Caco-2 (cell line): ENCODE measurements around the gene PPFIA4. TPM values are rescaled to one million over a fixed set of nuclear protein-coding genes. Genes with fewer than 3 reads are reported as not detected.

ENCODE experiments used
- BruUV-seq: library from RNA; stranded (reverse); fragments of 400-500 nt; replicated peaks from 2 replicates; lab custom pipeline; 2021; lab: Mats Ljungman, UMichigan
- CTCF ChIA-PET: fragments of 300-600 bp; sonication (Branson Sonifier 250); formaldehyde crosslinking; loops from one replicate; lab custom pipeline; 2022; ENCODE audit warnings: antibody characterized with exemption; lab: Charles Lee
- POLR2A ChIA-PET: fragments of 300-600 bp; sonication (Branson Sonifier 250); formaldehyde crosslinking; loops from one replicate; lab custom pipeline; 2022; ENCODE audit warnings: antibody characterized with exemption; lab: Charles Lee
- DNase-seq, 2 experiments: peaks; one replicate each; pipeline versions ENCODE4 v3.0.0 to v3.0.0-alpha.2; 2020 to 2022
- H3K27me3 ChIP-seq: replicated peaks from 2 replicates; pipeline ENCODE4 v1.6.0; 2011; ENCODE audit warnings: low read length; ENCODE audit not compliant: control insufficient read depth, insufficient read depth
- H3K36me3 ChIP-seq: 2 replicates; pipeline ENCODE4 v1.5.1; 2011; ENCODE audit warnings: low read length; ENCODE audit not compliant: control insufficient read depth, insufficient read depth
- H3K4me1 ChIP-seq: fragments of 250-450 bp; sonication (Bioruptor Pico); 2 replicates; pipeline ENCODE4 v1.5.1; 2020; ENCODE audit warnings: mild to moderate bottlenecking
- H3K4me3 ChIP-seq: 2 replicates; pipeline ENCODE4 v1.5.1; 2011; ENCODE audit warnings: low read depth, mild to moderate bottlenecking, control low read depth, low read length
- H3K9me3 ChIP-seq: fragments of 250-450 bp; sonication (Bioruptor Pico); 2 replicates; pipeline ENCODE4 v1.5.1; 2020; ENCODE audit warnings: mild to moderate bottlenecking, moderate library complexity
- H3K27ac Mint-ChIP-seq: one replicate; pipeline ENCODE4 v1.8.0; 2022; ENCODE audit warnings: mixed read lengths; ENCODE audit not compliant: unreplicated experiment
- H3K27me3 Mint-ChIP-seq: one replicate; pipeline ENCODE4 v1.8.0; 2022; ENCODE audit warnings: mixed read lengths; ENCODE audit not compliant: insufficient read depth, unreplicated experiment
- H3K36me3 Mint-ChIP-seq: one replicate; pipeline ENCODE4 v1.8.0; 2022; ENCODE audit warnings: mild to moderate bottlenecking, mixed read lengths; ENCODE audit not compliant: insufficient read depth, unreplicated experiment
- H3K4me1 Mint-ChIP-seq: one replicate; pipeline ENCODE4 v1.8.0; 2022; ENCODE audit warnings: low read depth, mixed read lengths; ENCODE audit not compliant: unreplicated experiment
- H3K4me3 Mint-ChIP-seq: one replicate; pipeline ENCODE4 v1.8.0; 2022; ENCODE audit warnings: mild to moderate bottlenecking, moderate library complexity, mixed read lengths; ENCODE audit not compliant: unreplicated experiment
- H3K9me3 Mint-ChIP-seq: one replicate; pipeline ENCODE4 v1.8.0; 2022; ENCODE audit warnings: mixed read lengths; ENCODE audit not compliant: unreplicated experiment
- intact Hi-C: fragments of 100-400 bp; cut with micrococcal nuclease; formaldehyde crosslinking; loops from one replicate; pipeline ENCODE4 v1.10.0; 2022; ENCODE audit not compliant: unreplicated experiment
- total RNA-seq: library from RNA; stranded (reverse); gene quantifications from 2 replicates; pipeline ENCODE4 v1.2.3, GENCODE V29; 2022
- TF ChIP-seq, protein P1 (sequence below), 2 experiments: fragments of 200-600 bp in 1 of 2; IDR thresholded peaks; 1 replicate in 1 of 2; 2 replicates in 1 of 2; pipeline versions ENCODE4 v1.5.1 to v1.8.0; 2011 to 2022; ENCODE audit warnings: antibody characterized with exemption in 1 of 2, control low read depth in 1 of 2, inconsistent platforms in 1 of 2, low read depth in 1 of 2, low read length in 1 of 2, mild to moderate bottlenecking in 1 of 2, moderate library complexity in 1 of 2; ENCODE audit not compliant: insufficient read depth in 1 of 2, severe bottlenecking in 1 of 2, unreplicated experiment in 1 of 2

The PPFIA4 gene
- total RNA-seq, 1 experiment from 2014 or later, result 9.4 TPM

GRCh38 chr1:203052601-203053000, 26.3 kb downstream of the PPFIA4 start:
- Histone ChIP-seq H3K36me3 (no peaks in the 10 kb centered on the region), H3K9me3 (no peaks in the 10 kb centered on the region), H3K4me1 (no peaks in the 10 kb centered on the region), H3K27me3 (no peaks in the 10 kb centered on the region), H3K4me3 (no peak overlapping the region)
- Mint-ChIP-seq H3K9me3 (no peaks in the 10 kb centered on the region), H3K27ac (no peak overlapping the region), H3K36me3 (peaks cover 4% of the 10 kb centered on the region), H3K27me3 (no peaks in the 10 kb centered on the region), H3K4me3 (no peak overlapping the region), H3K4me1 (peaks cover under 1% of the 10 kb centered on the region)
- ChIA-PET CTCF (interaction anchor here (1.1 kb wide), 1 partner anchor 12 kb away, joined by 5 read pairs; no protein-coding TSS in a partner anchor), POLR2A (no interaction called here)
- intact Hi-C loops, result no loop called here
- TF ChIP-seq, protein P1, sequence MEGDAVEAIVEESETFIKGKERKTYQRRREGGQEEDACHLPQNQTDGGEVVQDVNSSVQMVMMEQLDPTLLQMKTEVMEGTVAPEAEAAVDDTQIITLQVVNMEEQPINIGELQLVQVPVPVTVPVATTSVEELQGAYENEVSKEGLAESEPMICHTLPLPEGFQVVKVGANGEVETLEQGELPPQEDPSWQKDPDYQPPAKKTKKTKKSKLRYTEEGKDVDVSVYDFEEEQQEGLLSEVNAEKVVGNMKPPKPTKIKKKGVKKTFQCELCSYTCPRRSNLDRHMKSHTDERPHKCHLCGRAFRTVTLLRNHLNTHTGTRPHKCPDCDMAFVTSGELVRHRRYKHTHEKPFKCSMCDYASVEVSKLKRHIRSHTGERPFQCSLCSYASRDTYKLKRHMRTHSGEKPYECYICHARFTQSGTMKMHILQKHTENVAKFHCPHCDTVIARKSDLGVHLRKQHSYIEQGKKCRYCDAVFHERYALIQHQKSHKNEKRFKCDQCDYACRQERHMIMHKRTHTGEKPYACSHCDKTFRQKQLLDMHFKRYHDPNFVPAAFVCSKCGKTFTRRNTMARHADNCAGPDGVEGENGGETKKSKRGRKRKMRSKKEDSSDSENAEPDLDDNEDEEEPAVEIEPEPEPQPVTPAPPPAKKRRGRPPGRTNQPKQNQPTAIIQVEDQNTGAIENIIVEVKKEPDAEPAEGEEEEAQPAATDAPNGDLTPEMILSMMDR (IDR thresholded peaks at IDR 0.05; ENCODE audit: insufficient read depth in 1 of 2, low read depth in 1 of 2, low read length in 1 of 2, severe bottlenecking in 1 of 2, unreplicated experiment in 1 of 2), result no peak
- DNase-seq, result no peak
- BruUV-seq, result no TSS peak

DNA sequence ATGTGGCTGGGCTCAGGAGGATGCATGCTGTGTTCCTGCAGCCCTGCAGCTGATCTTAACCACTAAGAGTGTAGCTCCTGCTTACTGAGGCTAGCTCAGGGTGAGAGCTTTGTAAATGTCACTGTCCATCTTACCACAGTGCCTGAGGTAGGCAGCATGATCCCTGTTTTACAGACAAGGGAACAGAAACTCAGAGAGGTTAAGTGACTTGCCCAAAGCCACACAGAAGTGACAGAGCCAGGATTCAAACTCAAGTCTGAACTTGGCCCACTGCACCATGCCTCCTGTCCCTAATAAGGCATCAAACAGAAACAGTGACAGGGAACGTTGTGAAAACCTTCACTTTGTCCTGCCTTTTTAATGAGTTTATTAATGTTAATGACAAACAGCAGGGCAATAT, 27.9 kb downstream of the PPFIA4 start:
- POLR2A ChIA-PET, result no interaction called here
- Histone ChIP-seq H3K4me1 (no peaks in the 10 kb centered on the region), H3K27me3 (no peaks in the 10 kb centered on the region), H3K36me3 (no peaks in the 10 kb centered on the region), H3K4me3 (no peak overlapping the region), H3K9me3 (no peaks in the 10 kb centered on the region)
- TF ChIP-seq, protein P1 (IDR thresholded peaks at IDR 0.05; ENCODE audit: insufficient read depth in 1 of 2, low read depth in 1 of 2, low read length in 1 of 2, severe bottlenecking in 1 of 2, unreplicated experiment in 1 of 2), result no peak
- CTCF ChIA-PET, result interaction anchor here (0.5 to 0.9 kb wide), 4 partner anchors 13 to 215 kb away, joined by 3 to 8 read pairs (median 4); no protein-coding TSS in a partner anchor
- Mint-ChIP-seq H3K27me3 (no peaks in the 10 kb centered on the region), H3K36me3 (peaks cover 4% of the 10 kb centered on the region), H3K4me1 (peaks cover 8% of the 10 kb centered on the region), H3K9me3 (no peaks in the 10 kb centered on the region), H3K27ac (no peak overlapping the region), H3K4me3 (no peak overlapping the region)
- intact Hi-C loops, result no loop called here
- DNase-seq, result no peak
- BruUV-seq, result no TSS peak

GRCh38 chr1:203054642-203055041, 28.4 kb downstream of the PPFIA4 start:
- no TSS peak for BruUV-seq
- TF ChIP-seq, protein P1 (IDR thresholded peaks at IDR 0.05; ENCODE audit: insufficient read depth in 1 of 2, low read depth in 1 of 2, low read length in 1 of 2, severe bottlenecking in 1 of 2, unreplicated experiment in 1 of 2), result no peak
- Histone ChIP-seq H3K4me1 (no peaks in the 10 kb centered on the region), H3K36me3 (no peaks in the 10 kb centered on the region), H3K27me3 (no peaks in the 10 kb centered on the region), H3K4me3 (no peak overlapping the region), H3K9me3 (no peaks in the 10 kb centered on the region)
- DNase-seq, result no peak
- H3K4me3 Mint-ChIP-seq, result no peak overlapping the region
- peaks cover 4% of the 10 kb centered on the region for H3K36me3 Mint-ChIP-seq
- H3K27me3 Mint-ChIP-seq, result no peaks in the 10 kb centered on the region
- ChIA-PET POLR2A (no interaction called here), CTCF (interaction anchor here (0.5 to 0.9 kb wide), 4 partner anchors 13 to 215 kb away, joined by 3 to 8 read pairs (median 4); no protein-coding TSS in a partner anchor)
- H3K4me1 Mint-ChIP-seq, result peaks cover 8% of the 10 kb centered on the region
- intact Hi-C loops, result no loop called here
- H3K9me3 Mint-ChIP-seq, result no peaks in the 10 kb centered on the region
- H3K27ac Mint-ChIP-seq, result no peak overlapping the region
